ENCODE data around the gene COL8A2.

COL8A2 gene

GRCh38 chr1:36080236-36080635 is 44.8 kb downstream of the COL8A2 start:
- Histone ChIP-seq H3K27ac (ENCODE audit: low read depth, low read length) (no peak overlapping the region), H3K27me3 (ENCODE audit: control insufficient read depth, insufficient read depth, low read length) (peaks cover 10% of the 10 kb centered on the region; the same call in 1 of the 2 replicates), H3K36me3 (ENCODE audit: control insufficient read depth, insufficient read depth, low read length) (no peaks in the 10 kb centered on the region), H3K4me1 (ENCODE audit: control insufficient read depth, insufficient read depth, low read length) (peaks cover 7% of the 10 kb centered on the region), H3K9ac (ENCODE audit: low read length) (no peak overlapping the region), H3K9me3 (ENCODE audit: control insufficient read depth, insufficient read depth, low read depth, low read length) (no peaks in the 10 kb centered on the region), H3K4me3 (ENCODE audit: low read depth, low read length) (no peak overlapping the region)

- Histone ChIP-seq H3K9me3 (ENCODE audit: control insufficient read depth, insufficient read depth, low read depth, low read length) (no peaks in the 10 kb centered on the region), H3K4me3 (ENCODE audit: low read depth, low read length) (no peak overlapping the region), H3K27ac (ENCODE audit: low read depth, low read length) (no peak overlapping the region), H3K27me3 (ENCODE audit: control insufficient read depth, insufficient read depth, low read length) (no peaks in the 10 kb centered on the region), H3K4me1 (ENCODE audit: control insufficient read depth, insufficient read depth, low read length) (no peaks in the 10 kb centered on the region), H3K9ac (ENCODE audit: low read length) (no peak overlapping the region), H3K36me3 (ENCODE audit: control insufficient read depth, insufficient read depth, low read length) (no peaks in the 10 kb centered on the region)
Observed at GRCh38 chr1:36076979-36077573, 47.9 kb downstream of the COL8A2 start.

GRCh38 chr1:36070349-36070748 is 54.7 kb downstream of the COL8A2 start:
- H3K4me3 ChIP-seq (ENCODE audit: low read depth, low read length), result no peak overlapping the region

GRCh38 chr1:36068866-36069265 is 56.2 kb downstream of the COL8A2 start:
- peaks cover 5% of the 10 kb centered on the region; the same call in 1 of the 2 replicates for H3K4me1 ChIP-seq (ENCODE audit: control insufficient read depth, insufficient read depth, low read length)
- H3K27ac ChIP-seq (ENCODE audit: low read depth, low read length), result no peak overlapping the region
- no peak overlapping the region for H3K9ac ChIP-seq (ENCODE audit: low read length)
- H3K27me3 ChIP-seq (ENCODE audit: control insufficient read depth, insufficient read depth, low read length), result no peaks in the 10 kb centered on the region
- no peaks in the 10 kb centered on the region for H3K9me3 ChIP-seq (ENCODE audit: control insufficient read depth, insufficient read depth, low read depth, low read length)
- no peaks in the 10 kb centered on the region for H3K36me3 ChIP-seq (ENCODE audit: control insufficient read depth, insufficient read depth, low read length)
- H3K4me3 ChIP-seq (ENCODE audit: low read depth, low read length), result no peak overlapping the region

More at GRCh38 chr1:36070349-36070748, 54.7 kb downstream of the COL8A2 start:
- Histone ChIP-seq H3K36me3 (ENCODE audit: control insufficient read depth, insufficient read depth, low read length) (no peaks in the 10 kb centered on the region), H3K9me3 (ENCODE audit: control insufficient read depth, insufficient read depth, low read depth, low read length) (no peaks in the 10 kb centered on the region), H3K27me3 (ENCODE audit: control insufficient read depth, insufficient read depth, low read length) (no peaks in the 10 kb centered on the region), H3K27ac (ENCODE audit: low read depth, low read length) (no peak overlapping the region), H3K9ac (ENCODE audit: low read length) (no peak overlapping the region), H3K4me1 (ENCODE audit: control insufficient read depth, insufficient read depth, low read length) (peaks cover 5% of the 10 kb centered on the region; the same call in 1 of the 2 replicates)

GRCh38 chr1:36067871-36068270 is 57.2 kb downstream of the COL8A2 start:
- no peak overlapping the region for H3K4me3 ChIP-seq (ENCODE audit: low read depth, low read length)
- H3K27ac ChIP-seq (ENCODE audit: low read depth, low read length), result no peak overlapping the region
- H3K36me3 ChIP-seq (ENCODE audit: control insufficient read depth, insufficient read depth, low read length), result no peaks in the 10 kb centered on the region
- no peaks in the 10 kb centered on the region for H3K9me3 ChIP-seq (ENCODE audit: control insufficient read depth, insufficient read depth, low read depth, low read length)
- no peaks in the 10 kb centered on the region for H3K27me3 ChIP-seq (ENCODE audit: control insufficient read depth, insufficient read depth, low read length)
- H3K4me1 ChIP-seq (ENCODE audit: control insufficient read depth, insufficient read depth, low read length), result peaks cover 5% of the 10 kb centered on the region; the same call in 1 of the 2 replicates
- no peak overlapping the region for H3K9ac ChIP-seq (ENCODE audit: low read length)

- Histone ChIP-seq H3K4me3 (ENCODE audit: low read depth, low read length) (no peak overlapping the region), H3K9me3 (ENCODE audit: control insufficient read depth, insufficient read depth, low read depth, low read length) (no peaks in the 10 kb centered on the region), H3K36me3 (ENCODE audit: control insufficient read depth, insufficient read depth, low read length) (no peaks in the 10 kb centered on the region), H3K27ac (ENCODE audit: low read depth, low read length) (no peak overlapping the region), H3K27me3 (ENCODE audit: control insufficient read depth, insufficient read depth, low read length) (no peaks in the 10 kb centered on the region), H3K9ac (ENCODE audit: low read length) (no peak overlapping the region), H3K4me1 (ENCODE audit: control insufficient read depth, insufficient read depth, low read length) (no peaks in the 10 kb centered on the region)
Observed at GRCh38 chr1:36062315-36062714, 62.7 kb downstream of the COL8A2 start.

GRCh38 chr1:36055706-36056105 is 69.3 kb downstream of the COL8A2 start:
- Histone ChIP-seq H3K36me3 (ENCODE audit: control insufficient read depth, insufficient read depth, low read length) (peaks cover 10% of the 10 kb centered on the region), H3K4me1 (ENCODE audit: control insufficient read depth, insufficient read depth, low read length) (no peaks in the 10 kb centered on the region), H3K9me3 (ENCODE audit: control insufficient read depth, insufficient read depth, low read depth, low read length) (no peaks in the 10 kb centered on the region), H3K9ac (ENCODE audit: low read length) (no peak overlapping the region), H3K27ac (ENCODE audit: low read depth, low read length) (no peak overlapping the region), H3K4me3 (ENCODE audit: low read depth, low read length) (no peak overlapping the region), H3K27me3 (ENCODE audit: control insufficient read depth, insufficient read depth, low read length) (no peaks in the 10 kb centered on the region)

- no peaks in the 10 kb centered on the region for H3K4me1 ChIP-seq (ENCODE audit: control insufficient read depth, insufficient read depth, low read length)
- H3K9me3 ChIP-seq (ENCODE audit: control insufficient read depth, insufficient read depth, low read depth, low read length), result no peaks in the 10 kb centered on the region
- peaks cover 10% of the 10 kb centered on the region for H3K36me3 ChIP-seq (ENCODE audit: control insufficient read depth, insufficient read depth, low read length)
- H3K27me3 ChIP-seq (ENCODE audit: control insufficient read depth, insufficient read depth, low read length), result no peaks in the 10 kb centered on the region
- no peak overlapping the region for H3K4me3 ChIP-seq (ENCODE audit: low read depth, low read length)
- H3K27ac ChIP-seq (ENCODE audit: low read depth, low read length), result no peak overlapping the region
- no peak overlapping the region for H3K9ac ChIP-seq (ENCODE audit: low read length)
Observed at GRCh38 chr1:36053978-36054377, 71.0 kb downstream of the COL8A2 start.

- H3K27ac ChIP-seq (ENCODE audit: low read depth, low read length), result no peak overlapping the region
- H3K27me3 ChIP-seq (ENCODE audit: control insufficient read depth, insufficient read depth, low read length), result no peaks in the 10 kb centered on the region
- H3K36me3 ChIP-seq (ENCODE audit: control insufficient read depth, insufficient read depth, low read length), result peaks cover 16% of the 10 kb centered on the region
- no peak overlapping the region for H3K4me3 ChIP-seq (ENCODE audit: low read depth, low read length)
- H3K9ac ChIP-seq (ENCODE audit: low read length), result no peak overlapping the region
- H3K9me3 ChIP-seq (ENCODE audit: control insufficient read depth, insufficient read depth, low read depth, low read length), result no peaks in the 10 kb centered on the region
- no peaks in the 10 kb centered on the region for H3K4me1 ChIP-seq (ENCODE audit: control insufficient read depth, insufficient read depth, low read length)
Observed at GRCh38 chr1:36051821-36052220, 73.2 kb downstream of the COL8A2 start.
